HepG2 (cell line): ENCODE measurements around the gene TDRD9.

Experiments used
- FOSL2 ChIP-seq: sonication (generic); formaldehyde crosslinking; IDR thresholded peaks from 2 replicates; pipeline ENCODE4 v1.4.0; 2020; ENCODE audit warnings: missing genetic modification reagents
- MED1 ChIP-seq: sonication (generic); formaldehyde crosslinking; IDR thresholded peaks from 2 replicates; pipeline ENCODE4 v1.4.0; 2020; ENCODE audit warnings: missing genetic modification reagents
- NFKB2 ChIP-seq: sonication (generic); formaldehyde crosslinking; IDR thresholded peaks from 2 replicates; pipeline ENCODE4 v1.4.0; 2020; ENCODE audit warnings: missing genetic modification reagents, borderline replicate concordance
- ZNF10 ChIP-seq: sonication (generic); formaldehyde crosslinking; IDR thresholded peaks from 2 replicates; pipeline ENCODE4 v1.4.0; 2020; ENCODE audit warnings: mild to moderate bottlenecking, low read depth, missing genetic modification reagents, borderline replicate concordance
- TF ChIP-seq, protein P1 (sequence below): sonication (generic); formaldehyde crosslinking; IDR thresholded peaks from 2 replicates; pipeline ENCODE4 v1.4.0; 2020; ENCODE audit warnings: missing genetic modification reagents
- TF ChIP-seq, protein P2 (sequence below): sonication (generic); formaldehyde crosslinking; IDR thresholded peaks from 2 replicates; pipeline ENCODE4 v1.4.0; 2020; ENCODE audit warnings: missing genetic modification reagents, mild to moderate bottlenecking, borderline replicate concordance

DNA sequence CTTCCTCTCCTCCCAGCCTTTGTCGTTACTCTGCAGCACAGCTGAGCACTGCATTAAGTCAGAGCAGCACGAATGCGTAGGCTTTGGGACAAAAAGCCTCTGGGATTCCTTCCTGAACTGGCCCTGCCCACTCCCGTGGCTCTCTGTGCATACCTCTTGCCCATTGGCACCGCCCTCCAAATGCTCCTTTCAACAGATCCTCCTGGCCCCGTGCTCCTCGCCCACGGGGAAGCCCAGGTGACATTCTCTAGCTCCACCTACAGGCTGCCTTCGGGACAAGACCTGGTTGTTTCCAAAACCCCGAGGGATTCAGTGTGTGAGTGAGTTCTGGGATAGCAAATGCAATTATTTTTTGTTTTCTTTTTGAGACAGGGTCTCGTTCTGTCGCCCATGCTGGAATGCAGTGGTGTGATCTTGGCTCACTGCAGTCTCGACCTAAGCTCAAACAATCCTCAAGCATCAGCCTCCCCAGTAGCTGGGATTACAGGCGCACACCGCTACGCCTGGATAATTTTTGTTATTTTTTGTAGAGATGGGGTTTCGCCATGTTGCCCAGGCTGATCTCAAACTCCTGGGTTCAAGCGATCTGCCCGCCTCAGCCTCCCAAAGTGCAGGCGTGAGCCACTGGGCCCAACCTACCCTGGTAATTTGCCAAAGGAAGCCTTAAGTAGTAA is 17.9 kb upstream of the TDRD9 start:
- TF ChIP-seq, protein P1, sequence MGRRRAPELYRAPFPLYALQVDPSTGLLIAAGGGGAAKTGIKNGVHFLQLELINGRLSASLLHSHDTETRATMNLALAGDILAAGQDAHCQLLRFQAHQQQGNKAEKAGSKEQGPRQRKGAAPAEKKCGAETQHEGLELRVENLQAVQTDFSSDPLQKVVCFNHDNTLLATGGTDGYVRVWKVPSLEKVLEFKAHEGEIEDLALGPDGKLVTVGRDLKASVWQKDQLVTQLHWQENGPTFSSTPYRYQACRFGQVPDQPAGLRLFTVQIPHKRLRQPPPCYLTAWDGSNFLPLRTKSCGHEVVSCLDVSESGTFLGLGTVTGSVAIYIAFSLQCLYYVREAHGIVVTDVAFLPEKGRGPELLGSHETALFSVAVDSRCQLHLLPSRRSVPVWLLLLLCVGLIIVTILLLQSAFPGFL (CRISPR knock-in tag): no peak
- no peak for TF ChIP-seq ZNF10
- no peak; the same call in 1 of the 2 replicates for TF ChIP-seq NFKB2 (CRISPR knock-in tag)
- TF ChIP-seq, protein P2, sequence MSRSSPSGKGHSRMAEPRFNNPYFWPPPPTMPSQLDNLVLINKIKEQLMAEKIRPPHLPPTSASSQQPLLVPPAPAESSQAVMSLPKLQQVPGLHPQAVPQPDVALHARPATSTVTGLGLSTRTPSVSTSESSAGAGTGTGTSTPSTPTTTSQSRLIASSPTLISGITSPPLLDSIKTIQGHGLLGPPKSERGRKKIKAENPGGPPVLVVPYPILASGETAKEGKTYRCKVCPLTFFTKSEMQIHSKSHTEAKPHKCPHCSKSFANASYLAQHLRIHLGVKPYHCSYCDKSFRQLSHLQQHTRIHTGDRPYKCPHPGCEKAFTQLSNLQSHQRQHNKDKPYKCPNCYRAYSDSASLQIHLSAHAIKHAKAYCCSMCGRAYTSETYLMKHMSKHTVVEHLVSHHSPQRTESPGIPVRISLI (CRISPR knock-in tag): no peak
- TF ChIP-seq MED1 (CRISPR knock-in tag): 0 out of 2 replicates have a peak, but pooled peaks have one; percentile 34
- peak; percentile 22; the same call in 1 of the 2 replicates for TF ChIP-seq FOSL2 (CRISPR knock-in tag)
